Left lung (tissue), 10 donors: Measurements from ENCODE around the gene PCSK2. TPM values are rescaled to one million over a fixed set of nuclear protein-coding genes. Genes with fewer than 3 reads are reported as not detected.
A peak's percentile ranks its signal among the peaks of the same experiment; 100 is the strongest.

Experiments used
- ATAC-seq: fragments of 200-7000 bp; cut with Tn5 transposase; one replicate; pipeline ENCODE4 v1.9.1; 2020; ENCODE audit warnings: moderate library complexity
- DNase-seq, 4 donors: peaks; one replicate each; pipeline ENCODE4 v3.0.0-alpha.2; 2013 to 2020
- H3K27ac ChIP-seq, 2 donors: fragments of 200-600 bp; sonication (generic) in 1 of 2; one replicate each; pipeline versions ENCODE4 v1.5.0 to v1.8.0; 2020 to 2021
- H3K27me3 ChIP-seq, 2 donors: fragments of 200-600 bp; sonication (generic) in 1 of 2; one replicate each; pipeline versions ENCODE4 v1.5.0 to v1.8.0; 2020 to 2021
- H3K36me3 ChIP-seq, 2 donors: fragments of 200-600 bp; sonication (generic) in 1 of 2; one replicate each; pipeline versions ENCODE4 v1.5.0 to v1.8.0; 2020 to 2021
- H3K4me1 ChIP-seq, 2 donors: fragments of 200-600 bp; one replicate each; pipeline ENCODE4 v1.8.0; 2021
- H3K4me3 ChIP-seq, 2 donors: fragments of 200-600 bp; sonication (generic) in 1 of 2; one replicate each; pipeline versions ENCODE4 v1.5.0 to v1.8.0; 2020 to 2021; ENCODE audit warnings: mild to moderate bottlenecking in 1 of 2
- H3K9me3 ChIP-seq, 2 donors: fragments of 200-600 bp; sonication (generic) in 1 of 2; one replicate each; pipeline versions ENCODE4 v1.5.0 to v1.8.0; 2020 to 2021
- CTCF ChIP-seq, 2 donors: fragments of 200-600 bp; sonication (generic) in 1 of 2; IDR thresholded peaks; one replicate each; pipeline versions ENCODE4 v1.5.0 to v1.8.0; 2021; ENCODE audit warnings: antibody characterized with exemption in 2 of 2
- intact Hi-C, 2 donors: fragments of 100-400 bp; cut with DNase I; formaldehyde crosslinking; loops; one replicate each; pipeline versions ENCODE4 v1.11.2 to v1.14.2; 2022
- polyA plus RNA-seq, 6 donors: library from polyadenylated mRNA; unstranded; fragments of 120-200 nt; gene quantifications; one replicate each; pipeline ENCODE4 v1.2.1, GENCODE V29; 2013; ENCODE audit not compliant: insufficient read length in 6 of 6
- total RNA-seq, 2 donors: library from RNA; stranded (reverse); fragmentation: NEBNext Ultra II Directional; extraction: Animal tissue kit (Norgen Biotek cat#: 25700); gene quantifications; one replicate each; pipeline ENCODE4 v1.2.1, GENCODE V29; 2021
- donor health status: DM: no; HTN: yes; CAD: no.
- donor health status: DM: no; HTN: no; CAD: no.

The PCSK2 gene
- total and polyA plus RNA-seq, 8 donors: 0.32 to 33.4 (median 0.65) TPM

- no peak overlapping the region for H3K4me3 ChIP-seq
- intact Hi-C loops: no loop called here
- ATAC-seq: no peak
- peaks cover 11 to 38% of the 10 kb centered on the region in 2 donors for H3K27me3 ChIP-seq
- no peak overlapping the region for H3K27ac ChIP-seq
- DNase-seq: no peak
- TF ChIP-seq CTCF (IDR thresholded peaks at IDR 0.05): no peak
- no peaks in the 10 kb centered on the region for H3K9me3 ChIP-seq
- no peaks in the 10 kb centered on the region for H3K36me3 ChIP-seq
- no peaks in the 10 kb centered on the region for H3K4me1 ChIP-seq
These were observed 87.4 kb downstream of the PCSK2 start for GRCh38 chr20:17314264-17314663.

- no peak for TF ChIP-seq CTCF (IDR thresholded peaks at IDR 0.05)
- intact Hi-C loops: no loop called here
- Histone ChIP-seq H3K27me3 (peaks cover 11 to 41% of the 10 kb centered on the region in 2 donors), H3K9me3 (no peaks in the 10 kb centered on the region), H3K4me3 (no peak overlapping the region), H3K4me1 (no peaks in the 10 kb centered on the region), H3K36me3 (no peaks in the 10 kb centered on the region), H3K27ac (no peak overlapping the region)
- DNase-seq (peak in 2 of 4 donors; percentile 5 to 72), ATAC-seq (peak; percentile 91)
These were observed 88.8 kb downstream of the PCSK2 start for GRCh38 chr20:17315407-17316231.

- no peaks in the 10 kb centered on the region for H3K9me3 ChIP-seq
- TF ChIP-seq CTCF (IDR thresholded peaks at IDR 0.05): no peak
- DNase-seq (no peak), ATAC-seq (no peak)
- H3K27me3 ChIP-seq: peaks cover 11 to 41% of the 10 kb centered on the region in 2 donors
- H3K36me3 ChIP-seq: no peaks in the 10 kb centered on the region
- no peak overlapping the region for H3K27ac ChIP-seq
- no peaks in the 10 kb centered on the region for H3K4me1 ChIP-seq
- intact Hi-C loops: no loop called here
- H3K4me3 ChIP-seq: no peak overlapping the region
These were observed 89.6 kb downstream of the PCSK2 start for GRCh38 chr20:17316316-17317038.

GRCh38 chr20:17317341-17317740, 90.5 kb downstream of the PCSK2 start:
- Histone ChIP-seq H3K27ac (no peak overlapping the region), H3K4me3 (no peak overlapping the region), H3K9me3 (no peaks in the 10 kb centered on the region), H3K4me1 (no peaks in the 10 kb centered on the region), H3K27me3 (peaks cover 11 to 41% of the 10 kb centered on the region in 2 donors), H3K36me3 (no peaks in the 10 kb centered on the region)
- intact Hi-C loops: no loop called here
- DNase-seq (no peak), ATAC-seq (no peak)
- TF ChIP-seq CTCF (IDR thresholded peaks at IDR 0.05): no peak

- TF ChIP-seq CTCF (IDR thresholded peaks at IDR 0.05): no peak
- DNase-seq: no peak
- Histone ChIP-seq H3K4me3 (no peak overlapping the region), H3K36me3 (no peaks in the 10 kb centered on the region), H3K27ac (no peak overlapping the region), H3K9me3 (no peaks in the 10 kb centered on the region), H3K4me1 (no peaks in the 10 kb centered on the region), H3K27me3 (peaks cover 2 to 27% of the 10 kb centered on the region in 2 donors)
- ATAC-seq: no peak
- intact Hi-C loops: no loop called here
These were observed 93.6 kb downstream of the PCSK2 start for GRCh38 chr20:17320456-17320855.
